ENCODE data around the gene LPAR1. TPM values are rescaled to one million over a fixed set of nuclear protein-coding genes. Genes with fewer than 3 reads are reported as not detected.

Gene LPAR1
- total RNA-seq, 1 experiment from 2014 or later: 0.21 TPM

DNA sequence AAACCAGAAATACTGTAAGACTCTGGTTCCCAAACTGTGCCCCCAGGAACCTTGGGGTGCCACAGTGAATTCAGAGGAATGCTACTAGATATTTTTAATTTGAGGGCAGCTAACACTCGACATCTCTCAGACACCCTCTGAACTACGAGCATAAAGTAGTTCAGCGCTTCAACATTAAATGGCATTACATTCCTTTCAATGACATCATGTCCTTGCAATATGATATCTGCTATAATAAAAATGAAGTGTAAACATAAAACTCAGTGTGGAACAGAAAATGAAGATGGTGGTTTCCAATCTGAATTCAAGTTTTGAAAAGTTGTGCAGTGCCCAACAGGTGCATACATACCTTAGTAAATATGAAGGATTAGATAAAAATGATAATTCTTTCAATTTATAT, 116.1 kb downstream of the LPAR1 start:
- Mint-ChIP-seq H3K36me3 (ENCODE audit: insufficient read depth, unreplicated experiment) (no peaks in the 10 kb centered on the region), H3K4me1 (ENCODE audit: insufficient read depth, unreplicated experiment) (peaks cover 27% of the 10 kb centered on the region), H3K4me3 (ENCODE audit: unreplicated experiment) (no peak overlapping the region), H3K27me3 (ENCODE audit: insufficient read depth, unreplicated experiment) (no peaks in the 10 kb centered on the region), H3K9me3 (ENCODE audit: unreplicated experiment) (no peaks in the 10 kb centered on the region), H3K27ac (ENCODE audit: low read depth, unreplicated experiment) (no peak overlapping the region)
- intact Hi-C loops (cut with micrococcal nuclease): no loop called here
- DNase-seq (ENCODE audit: unreplicated experiment): no peak
- ChIA-PET POLR2A (interaction anchor here (1.4 kb wide), 1 partner anchor 36 kb away, joined by 3 read pairs; no protein-coding TSS in a partner anchor), CTCF (no interaction called here)
- TF ChIP-seq, protein P1, sequence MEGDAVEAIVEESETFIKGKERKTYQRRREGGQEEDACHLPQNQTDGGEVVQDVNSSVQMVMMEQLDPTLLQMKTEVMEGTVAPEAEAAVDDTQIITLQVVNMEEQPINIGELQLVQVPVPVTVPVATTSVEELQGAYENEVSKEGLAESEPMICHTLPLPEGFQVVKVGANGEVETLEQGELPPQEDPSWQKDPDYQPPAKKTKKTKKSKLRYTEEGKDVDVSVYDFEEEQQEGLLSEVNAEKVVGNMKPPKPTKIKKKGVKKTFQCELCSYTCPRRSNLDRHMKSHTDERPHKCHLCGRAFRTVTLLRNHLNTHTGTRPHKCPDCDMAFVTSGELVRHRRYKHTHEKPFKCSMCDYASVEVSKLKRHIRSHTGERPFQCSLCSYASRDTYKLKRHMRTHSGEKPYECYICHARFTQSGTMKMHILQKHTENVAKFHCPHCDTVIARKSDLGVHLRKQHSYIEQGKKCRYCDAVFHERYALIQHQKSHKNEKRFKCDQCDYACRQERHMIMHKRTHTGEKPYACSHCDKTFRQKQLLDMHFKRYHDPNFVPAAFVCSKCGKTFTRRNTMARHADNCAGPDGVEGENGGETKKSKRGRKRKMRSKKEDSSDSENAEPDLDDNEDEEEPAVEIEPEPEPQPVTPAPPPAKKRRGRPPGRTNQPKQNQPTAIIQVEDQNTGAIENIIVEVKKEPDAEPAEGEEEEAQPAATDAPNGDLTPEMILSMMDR (IDR thresholded peaks at IDR 0.05; ENCODE audit: unreplicated experiment): no peak
- BruUV-seq (replicated peaks): no TSS peak

DNA sequence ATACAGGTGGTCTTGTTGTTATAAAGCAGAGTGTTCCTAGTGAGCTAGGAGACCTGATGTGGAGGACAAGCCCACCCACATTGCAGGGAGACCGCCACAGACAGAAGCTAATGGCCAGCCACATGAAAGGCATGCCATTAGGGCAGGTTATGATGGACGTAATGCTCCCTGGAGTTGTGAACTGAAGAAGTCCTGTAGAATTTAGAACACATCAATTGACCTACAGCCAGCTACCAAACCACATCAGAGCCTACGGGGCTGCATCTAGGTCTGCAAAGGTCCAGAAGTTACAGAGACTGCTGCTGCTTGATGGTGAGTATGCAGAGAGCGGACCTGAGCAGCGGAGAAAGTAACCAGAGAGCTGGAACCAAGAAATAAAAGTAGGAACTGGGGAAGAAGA, 116.6 kb downstream of the LPAR1 start:
- intact Hi-C loops (cut with micrococcal nuclease): no loop called here
- BruUV-seq (replicated peaks): no TSS peak
- H3K4me3 Mint-ChIP-seq (ENCODE audit: unreplicated experiment): no peak overlapping the region
- peaks cover 27% of the 10 kb centered on the region for H3K4me1 Mint-ChIP-seq (ENCODE audit: insufficient read depth, unreplicated experiment)
- CTCF ChIA-PET: no interaction called here
- DNase-seq (ENCODE audit: unreplicated experiment): no peak
- no peaks in the 10 kb centered on the region for H3K36me3 Mint-ChIP-seq (ENCODE audit: insufficient read depth, unreplicated experiment)
- POLR2A ChIA-PET: interaction anchor here (1.4 kb wide), 1 partner anchor 36 kb away, joined by 3 read pairs; no protein-coding TSS in a partner anchor
- H3K9me3 Mint-ChIP-seq (ENCODE audit: unreplicated experiment): no peaks in the 10 kb centered on the region
- TF ChIP-seq, protein P1 (IDR thresholded peaks at IDR 0.05; ENCODE audit: unreplicated experiment): no peak
- H3K27ac Mint-ChIP-seq (ENCODE audit: low read depth, unreplicated experiment): no peak overlapping the region
- H3K27me3 Mint-ChIP-seq (ENCODE audit: insufficient read depth, unreplicated experiment): no peaks in the 10 kb centered on the region

DNA sequence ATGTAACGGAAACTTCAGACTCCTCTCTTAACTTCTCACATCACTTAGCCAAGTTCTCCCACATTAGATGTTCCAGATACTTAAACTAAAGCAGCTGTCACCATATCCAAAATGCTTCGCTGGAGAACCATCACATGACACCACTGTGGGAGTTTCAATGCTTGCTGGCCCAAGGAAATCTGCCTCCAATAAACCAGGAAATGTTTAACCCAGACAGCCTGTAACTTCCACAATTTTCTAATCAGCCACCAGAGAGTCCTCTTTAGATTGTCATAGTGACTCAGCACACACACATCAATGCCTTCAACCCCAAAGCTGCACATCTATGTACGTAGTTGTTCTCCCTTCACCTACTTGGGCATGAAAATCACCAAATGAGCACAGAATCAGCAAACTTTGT, 118.7 kb downstream of the LPAR1 start:
- BruUV-seq (replicated peaks): no TSS peak
- Mint-ChIP-seq H3K4me3 (ENCODE audit: unreplicated experiment) (no peak overlapping the region), H3K36me3 (ENCODE audit: insufficient read depth, unreplicated experiment) (no peaks in the 10 kb centered on the region), H3K27me3 (ENCODE audit: insufficient read depth, unreplicated experiment) (no peaks in the 10 kb centered on the region), H3K4me1 (ENCODE audit: insufficient read depth, unreplicated experiment) (peaks cover 27% of the 10 kb centered on the region), H3K27ac (ENCODE audit: low read depth, unreplicated experiment) (peak overlapping the region; percentile 83), H3K9me3 (ENCODE audit: unreplicated experiment) (no peaks in the 10 kb centered on the region)
- TF ChIP-seq, protein P1 (IDR thresholded peaks at IDR 0.05; ENCODE audit: unreplicated experiment): no peak
- POLR2A ChIA-PET: no interaction called here
- peak; percentile 41 for DNase-seq (ENCODE audit: unreplicated experiment)
- intact Hi-C loops (cut with micrococcal nuclease): no loop called here
- CTCF ChIA-PET: interaction anchor here (0.7 kb wide), 1 partner anchor 42 kb away, joined by 3 read pairs; no protein-coding TSS in a partner anchor

DNA sequence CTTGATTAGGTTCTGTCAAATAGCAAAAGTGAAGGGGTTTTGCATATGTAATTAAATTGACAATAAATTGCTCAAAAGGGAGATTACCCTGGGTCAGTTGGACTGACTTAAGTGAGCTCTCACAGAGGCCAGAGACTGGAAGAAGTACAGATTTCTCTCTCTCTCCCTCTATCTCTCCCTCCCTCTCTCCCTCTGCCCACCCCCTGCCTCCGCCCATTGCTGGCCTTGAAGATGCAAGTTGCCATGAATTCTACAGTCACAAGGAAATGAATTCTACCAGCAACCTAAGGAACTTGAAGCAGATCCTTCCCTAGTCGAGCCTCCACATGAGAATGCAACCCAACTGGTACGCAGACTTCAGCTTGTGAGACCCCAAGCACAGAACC, 119.2 kb downstream of the LPAR1 start:
- Mint-ChIP-seq H3K9me3 (ENCODE audit: unreplicated experiment) (no peaks in the 10 kb centered on the region), H3K4me3 (ENCODE audit: unreplicated experiment) (no peak overlapping the region), H3K4me1 (ENCODE audit: insufficient read depth, unreplicated experiment) (peaks cover 27% of the 10 kb centered on the region), H3K27me3 (ENCODE audit: insufficient read depth, unreplicated experiment) (no peaks in the 10 kb centered on the region), H3K27ac (ENCODE audit: low read depth, unreplicated experiment) (peak overlapping the region; percentile 83), H3K36me3 (ENCODE audit: insufficient read depth, unreplicated experiment) (no peaks in the 10 kb centered on the region)
- POLR2A ChIA-PET: interaction anchor here (0.6 kb wide), 1 partner anchor 10 kb away, joined by 3 read pairs; no protein-coding TSS in a partner anchor
- DNase-seq (ENCODE audit: unreplicated experiment): no peak
- TF ChIP-seq, protein P1 (IDR thresholded peaks at IDR 0.05; ENCODE audit: unreplicated experiment): no peak
- no TSS peak for BruUV-seq (replicated peaks)
- CTCF ChIA-PET: no interaction called here
- intact Hi-C loops (cut with micrococcal nuclease): no loop called here
